PC-9 (cell line): ENCODE data around the gene PIP5K1A.

Experiments
- EZH2 ChIP-seq: fragments of 200-600 bp; sonication (generic); IDR thresholded peaks from 2 replicates; pipeline ENCODE4 v1.8.0; 2017; ENCODE audit warnings: antibody characterized with exemption, low read depth
- TF ChIP-seq, protein P1 (sequence below): fragments of 200-600 bp; sonication (generic); conservative IDR thresholded peaks from 2 replicates; pipeline ENCODE4 v1.6.1; 2017; ENCODE audit warnings: mixed run types, antibody characterized with exemption, mild to moderate bottlenecking, moderate library complexity

- TF ChIP-seq, protein P1, sequence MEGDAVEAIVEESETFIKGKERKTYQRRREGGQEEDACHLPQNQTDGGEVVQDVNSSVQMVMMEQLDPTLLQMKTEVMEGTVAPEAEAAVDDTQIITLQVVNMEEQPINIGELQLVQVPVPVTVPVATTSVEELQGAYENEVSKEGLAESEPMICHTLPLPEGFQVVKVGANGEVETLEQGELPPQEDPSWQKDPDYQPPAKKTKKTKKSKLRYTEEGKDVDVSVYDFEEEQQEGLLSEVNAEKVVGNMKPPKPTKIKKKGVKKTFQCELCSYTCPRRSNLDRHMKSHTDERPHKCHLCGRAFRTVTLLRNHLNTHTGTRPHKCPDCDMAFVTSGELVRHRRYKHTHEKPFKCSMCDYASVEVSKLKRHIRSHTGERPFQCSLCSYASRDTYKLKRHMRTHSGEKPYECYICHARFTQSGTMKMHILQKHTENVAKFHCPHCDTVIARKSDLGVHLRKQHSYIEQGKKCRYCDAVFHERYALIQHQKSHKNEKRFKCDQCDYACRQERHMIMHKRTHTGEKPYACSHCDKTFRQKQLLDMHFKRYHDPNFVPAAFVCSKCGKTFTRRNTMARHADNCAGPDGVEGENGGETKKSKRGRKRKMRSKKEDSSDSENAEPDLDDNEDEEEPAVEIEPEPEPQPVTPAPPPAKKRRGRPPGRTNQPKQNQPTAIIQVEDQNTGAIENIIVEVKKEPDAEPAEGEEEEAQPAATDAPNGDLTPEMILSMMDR, result no peak
- no peak for TF ChIP-seq EZH2
Measured at GRCh38 chr1:151187205-151187604, 11.1 kb upstream of the PIP5K1A start.
